ENCODE data around the gene TXNDC9.
"Not testable (repeated sequence)": the region's sequence is repeated elsewhere in the genome, so short reads cannot be mapped to it uniquely, and the experiment has no call there.

The TXNDC9 gene, protein sequence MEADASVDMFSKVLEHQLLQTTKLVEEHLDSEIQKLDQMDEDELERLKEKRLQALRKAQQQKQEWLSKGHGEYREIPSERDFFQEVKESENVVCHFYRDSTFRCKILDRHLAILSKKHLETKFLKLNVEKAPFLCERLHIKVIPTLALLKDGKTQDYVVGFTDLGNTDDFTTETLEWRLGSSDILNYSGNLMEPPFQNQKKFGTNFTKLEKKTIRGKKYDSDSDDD

GRCh38 chr2:99335911-99336803 is at the start of gene TXNDC9:
TXNDC9 (minus strand) TSS chr2:99336333; CDS start chr2:99333210, 3,123 bp downstream.
- DNase-seq (ENCODE audit: low read depth in 4 of 4, low spot score in 1 of 4) = peak; percentile 93 to 95 (median 94)

DNA sequence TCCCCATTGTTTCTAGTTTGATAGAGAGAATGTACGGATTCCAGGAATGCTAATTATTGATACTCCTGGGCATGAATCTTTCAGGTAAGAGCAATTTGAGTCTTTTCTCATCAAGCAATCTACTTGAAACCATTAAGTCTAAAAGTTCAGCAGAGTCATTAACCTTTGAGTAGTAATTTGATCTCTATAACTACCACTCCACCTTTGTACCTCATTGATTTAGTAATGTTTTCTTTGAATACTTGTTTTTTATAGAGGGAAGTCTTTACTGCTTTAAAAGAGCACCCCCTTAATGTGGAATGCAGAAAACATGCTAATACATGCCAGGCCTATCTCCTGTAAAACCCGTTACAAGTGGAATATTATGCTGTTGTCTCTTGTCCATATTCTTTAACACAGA is 46.0 kb upstream of the TXNDC9 start:
- DNase-seq (ENCODE audit: low read depth in 4 of 4, low spot score in 1 of 4) = no peak

DNA sequence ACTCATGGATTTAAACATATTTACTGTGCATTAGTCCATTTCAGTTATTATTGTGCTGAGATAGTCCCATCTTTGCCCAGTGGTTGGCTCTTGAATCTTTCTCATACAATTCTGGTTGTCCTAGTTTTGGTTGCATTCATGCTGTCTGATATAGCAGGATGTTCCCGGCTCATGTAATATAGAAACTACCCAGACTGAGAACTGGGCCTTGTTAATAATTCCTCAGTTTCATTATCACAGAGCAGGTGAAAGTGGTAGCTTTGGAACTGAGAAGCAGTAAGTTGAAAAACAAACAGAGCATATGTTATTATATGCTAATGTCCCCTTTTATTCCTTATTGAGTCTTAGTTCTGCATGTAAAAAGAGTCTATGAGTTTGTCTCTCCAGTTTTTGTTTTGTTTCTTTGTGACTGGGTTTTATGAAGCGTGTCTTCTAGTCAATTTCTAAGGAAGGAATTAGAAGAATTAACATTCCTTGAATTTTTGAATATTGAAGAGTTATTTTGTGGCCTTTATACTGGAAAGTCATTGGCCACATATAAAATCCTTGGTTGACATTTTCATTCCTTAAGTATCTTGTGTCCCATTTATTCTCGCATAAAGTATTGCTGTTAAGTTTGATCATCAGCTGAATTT is 44.4 kb upstream of the TXNDC9 start:
- DNase-seq (ENCODE audit: low read depth in 4 of 4, low spot score in 1 of 4) = no peak

- DNase-seq (ENCODE audit: low read depth in 4 of 4, low spot score in 1 of 4) = no peak
Observed at GRCh38 chr2:99377879-99378278, 41.7 kb upstream of the TXNDC9 start.

DNA sequence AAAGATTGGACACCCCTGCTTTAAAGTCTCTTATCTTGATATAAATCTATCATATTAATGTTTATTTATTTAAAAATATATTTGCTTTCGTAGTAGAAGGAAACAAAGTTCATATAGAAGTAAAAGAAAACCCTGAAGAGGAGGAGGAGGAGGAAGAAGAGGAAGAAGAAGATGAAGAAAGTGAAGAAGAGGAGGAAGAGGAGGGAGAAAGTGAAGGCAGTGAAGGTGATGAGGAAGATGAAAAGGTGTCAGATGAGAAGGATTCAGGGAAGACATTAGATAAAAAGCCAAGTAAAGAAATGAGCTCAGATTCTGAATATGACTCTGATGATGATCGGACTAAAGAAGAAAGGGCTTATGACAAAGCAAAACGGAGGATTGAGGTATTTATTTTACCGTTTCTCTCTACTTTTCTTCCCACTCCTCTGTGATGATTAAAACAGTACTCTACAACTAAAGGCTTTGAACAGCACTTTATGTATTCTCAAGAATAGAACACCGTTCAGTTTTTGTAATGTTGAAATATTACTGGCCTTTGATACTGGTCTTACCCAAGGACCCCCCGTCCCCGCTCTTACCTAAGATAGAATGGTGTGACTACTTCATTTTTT is 40.2 kb upstream of the TXNDC9 start:
- no peak for DNase-seq (ENCODE audit: low read depth in 4 of 4, low spot score in 1 of 4)

GRCh38 chr2:99374747-99375146 is 38.6 kb upstream of the TXNDC9 start:
- no peak for DNase-seq (ENCODE audit: low read depth in 4 of 4, low spot score in 1 of 4)

DNA sequence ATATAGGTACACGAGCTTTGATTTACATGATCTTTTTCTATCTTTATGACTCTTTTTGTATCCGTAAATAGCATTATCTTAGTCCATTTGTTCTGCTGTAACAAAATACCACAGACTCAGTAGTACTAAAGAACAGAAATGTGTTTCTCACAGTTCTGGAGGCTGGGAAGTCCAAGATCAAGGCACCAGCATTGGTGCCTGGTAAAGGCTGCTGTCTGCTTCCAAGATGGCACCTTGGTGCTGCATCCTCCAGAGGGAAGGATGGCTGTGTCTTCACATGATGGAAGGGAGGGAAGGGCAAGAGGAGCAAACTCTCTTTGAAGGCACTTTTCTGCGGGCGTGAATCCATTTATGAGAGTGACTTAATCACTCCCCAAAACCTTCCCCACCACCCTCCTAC is 37.0 kb upstream of the TXNDC9 start:
- no peak for DNase-seq (ENCODE audit: low read depth in 4 of 4, low spot score in 1 of 4)

- not testable (repeated sequence) for DNase-seq (ENCODE audit: low read depth in 4 of 4, low spot score in 1 of 4)
Observed at GRCh38 chr2:99368854-99369253, 32.7 kb upstream of the TXNDC9 start.

- DNase-seq (ENCODE audit: low read depth in 4 of 4, low spot score in 1 of 4) = no peak
Observed at GRCh38 chr2:99365661-99366060, 29.5 kb upstream of the TXNDC9 start.

DNA sequence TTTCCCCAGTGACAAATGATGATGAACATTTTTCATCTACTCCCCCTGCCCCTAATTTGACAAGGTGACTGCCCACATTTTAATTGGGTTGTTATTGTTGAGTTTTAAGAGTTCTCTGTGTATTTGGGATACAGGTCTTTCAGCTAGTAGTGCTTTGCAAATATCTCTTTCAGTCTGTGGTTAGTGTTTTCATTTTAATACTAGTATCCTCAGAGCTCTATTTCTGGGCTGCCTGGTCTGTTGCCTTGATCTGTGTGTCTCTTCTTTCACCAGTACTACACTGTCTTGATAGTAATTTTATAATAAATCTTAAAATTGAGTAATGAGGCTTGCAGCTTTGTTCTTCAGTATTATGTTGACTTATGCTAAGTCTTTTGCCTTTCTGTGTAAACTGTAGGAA is 20.7 kb upstream of the TXNDC9 start:
- no peak for DNase-seq (ENCODE audit: low read depth in 4 of 4, low spot score in 1 of 4)

DNA sequence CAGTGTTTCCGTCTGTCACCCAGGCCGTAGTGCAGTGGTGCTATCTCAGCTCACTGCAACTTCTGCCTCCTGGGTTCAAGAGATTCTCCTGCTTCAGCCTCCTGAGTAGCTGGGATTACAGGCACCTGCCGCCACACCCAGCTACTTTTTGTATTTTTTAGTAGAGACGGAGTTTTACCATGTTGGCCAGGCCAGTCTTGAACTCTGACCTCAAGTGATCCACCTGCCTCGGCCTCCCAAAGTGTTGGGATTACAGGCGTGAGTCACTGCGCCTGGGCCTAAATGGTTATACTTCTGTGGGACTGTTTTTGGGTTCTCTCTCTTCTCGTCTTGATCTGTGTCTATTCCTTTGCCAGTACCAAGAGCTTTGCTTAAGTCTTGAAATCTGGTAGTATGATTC is 18.7 kb upstream of the TXNDC9 start:
- not testable (repeated sequence) for DNase-seq (ENCODE audit: low read depth in 4 of 4, low spot score in 1 of 4)

DNA sequence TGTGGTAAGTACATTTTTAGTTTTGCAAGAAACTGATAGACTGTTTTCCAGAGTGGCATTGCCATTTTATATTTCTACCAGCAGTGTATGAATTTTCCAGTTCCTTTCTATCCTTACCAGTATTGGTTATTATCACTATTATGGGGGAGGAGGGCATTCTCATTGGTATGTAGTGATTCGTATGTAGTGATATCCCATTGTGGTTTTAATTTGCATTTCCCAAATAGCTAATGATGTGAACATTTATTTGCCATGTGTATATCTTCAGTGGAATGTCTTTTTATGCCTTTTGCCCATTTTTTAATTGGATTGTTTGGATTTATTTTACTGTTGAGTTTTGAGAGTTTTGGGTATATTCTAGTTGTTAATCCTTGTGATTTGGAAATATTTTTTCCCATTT is 17.9 kb upstream of the TXNDC9 start:
- no peak for DNase-seq (ENCODE audit: low read depth in 4 of 4, low spot score in 1 of 4)

- DNase-seq (ENCODE audit: low read depth in 4 of 4, low spot score in 1 of 4) = no peak
Observed at GRCh38 chr2:99350194-99350593, 14.1 kb upstream of the TXNDC9 start.

GRCh38 chr2:99348173-99348572 is 12.0 kb upstream of the TXNDC9 start:
- DNase-seq (ENCODE audit: low read depth in 4 of 4, low spot score in 1 of 4) = no peak

DNA sequence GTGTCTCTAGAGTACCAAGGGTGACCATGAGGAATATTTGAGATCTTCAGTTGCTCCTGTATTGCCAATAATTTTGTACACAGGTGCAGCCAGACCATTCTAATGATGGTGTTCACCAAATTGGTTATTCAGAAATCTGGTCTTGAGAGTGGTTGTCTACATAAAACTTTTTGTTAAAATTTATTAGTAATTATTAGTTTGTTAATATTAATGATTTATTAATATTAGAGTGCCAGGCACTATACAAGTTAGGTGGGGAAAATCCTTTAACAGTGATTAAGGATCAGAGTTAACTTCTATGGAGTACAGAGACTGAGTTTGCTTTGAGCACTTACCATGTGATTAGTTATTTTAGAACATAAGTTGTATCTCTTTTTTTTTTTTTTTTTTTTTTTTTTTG is 10.1 kb upstream of the TXNDC9 start:
- no peak for DNase-seq (ENCODE audit: low read depth in 4 of 4, low spot score in 1 of 4)

- not testable (repeated sequence) for DNase-seq (ENCODE audit: low read depth in 4 of 4, low spot score in 1 of 4)
Observed at GRCh38 chr2:99345446-99345845, 9.3 kb upstream of the TXNDC9 start.

DNA sequence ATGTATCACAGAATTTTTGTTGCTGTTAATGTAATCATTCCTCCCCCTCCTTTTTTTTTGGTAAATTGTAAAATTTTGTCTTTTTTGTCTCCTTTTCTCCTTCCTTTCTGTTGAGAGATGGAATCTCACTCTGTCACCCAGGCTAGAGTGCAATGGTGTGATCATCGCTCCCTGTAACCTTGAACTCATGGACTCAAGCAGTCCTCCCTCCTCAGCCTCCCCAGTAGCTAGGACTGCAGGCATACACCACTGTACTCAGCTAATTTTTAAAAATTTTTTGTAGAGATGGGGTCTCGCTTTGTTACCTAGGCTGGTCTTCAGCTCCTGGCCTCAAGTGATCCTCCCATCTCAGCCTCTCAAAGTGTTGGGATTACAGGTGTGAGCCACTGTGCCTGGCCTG is 6.4 kb upstream of the TXNDC9 start:
- DNase-seq (ENCODE audit: low read depth in 4 of 4, low spot score in 1 of 4) = no peak

DNA sequence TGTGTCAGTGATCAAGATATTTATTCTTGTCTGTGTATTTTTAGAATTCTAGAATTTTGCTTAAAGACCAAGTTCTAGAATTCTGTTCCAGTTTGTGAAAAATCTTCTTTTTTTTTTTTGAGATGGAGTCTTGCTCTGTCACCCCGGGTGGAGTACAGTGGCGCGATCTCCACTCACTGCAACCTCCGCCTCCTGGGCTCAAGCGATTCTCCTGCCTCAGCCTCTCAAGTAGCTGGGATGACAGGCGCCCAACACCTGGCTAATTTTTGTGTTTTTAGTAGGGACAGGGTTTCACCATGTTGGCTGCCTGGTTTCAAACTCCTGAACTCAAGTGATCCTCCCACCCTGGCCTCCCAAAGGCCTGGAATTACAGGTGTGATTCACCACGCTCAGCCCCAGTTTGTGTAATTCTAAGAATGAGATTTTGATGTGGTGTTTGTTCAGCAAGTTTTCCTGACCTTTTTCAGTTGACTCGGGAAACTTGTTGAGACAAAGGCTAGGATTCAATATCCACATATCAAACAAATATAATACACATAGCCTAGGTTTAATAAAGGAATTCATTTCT is 4.6 kb upstream of the TXNDC9 start:
- DNase-seq (ENCODE audit: low read depth in 4 of 4, low spot score in 1 of 4) = no peak

GRCh38 chr2:99338029-99338585 is 2.0 kb upstream of the TXNDC9 start:
- DNase-seq (ENCODE audit: low read depth in 4 of 4, low spot score in 1 of 4) = no peak

DNA sequence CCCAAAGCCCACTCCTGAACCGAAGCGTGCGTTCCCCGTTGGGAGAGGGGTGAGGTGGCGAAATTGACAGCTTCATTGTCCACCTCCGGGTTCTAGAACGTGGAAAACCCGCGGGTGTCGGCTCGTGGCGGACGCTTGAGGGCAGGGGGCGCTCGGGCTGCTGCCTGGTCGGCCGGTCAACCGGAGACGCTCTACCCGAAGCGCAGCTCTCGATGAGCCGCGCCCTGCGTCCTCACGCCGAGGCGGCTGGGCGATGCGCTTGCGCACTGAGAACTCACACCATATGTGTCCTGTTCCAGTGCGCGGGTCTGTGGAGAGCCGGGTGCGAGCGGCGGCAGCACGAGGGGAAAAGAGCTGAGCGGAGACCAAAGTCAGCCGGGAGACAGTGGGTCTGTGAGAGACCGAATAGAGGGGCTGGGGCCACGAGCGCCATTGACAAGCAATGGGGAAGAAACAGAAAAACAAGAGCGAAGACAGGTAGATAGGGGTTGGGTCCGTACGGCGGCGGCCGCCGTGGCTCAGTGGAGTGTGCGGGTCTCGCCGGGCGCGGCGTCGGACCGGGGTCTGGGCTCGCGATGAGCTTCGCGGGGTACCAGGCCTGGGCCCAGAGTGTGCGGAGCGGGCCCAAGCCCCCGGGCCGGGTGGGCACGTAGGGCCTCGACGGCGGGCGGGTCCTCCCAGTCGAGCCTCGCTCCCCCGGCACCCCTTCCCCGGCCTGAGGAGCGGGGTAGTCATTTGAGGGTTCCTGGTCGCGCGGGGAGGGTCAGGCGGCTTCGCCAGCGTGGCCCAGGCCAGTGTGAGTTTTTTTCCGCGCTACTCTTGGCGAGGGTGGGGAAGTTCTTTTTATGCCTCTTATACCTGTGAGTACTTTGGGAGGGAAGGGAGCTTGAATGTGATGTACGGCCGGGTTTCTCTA is 1.2 kb upstream of the TXNDC9 start, which contains the start of gene EIF5B:
EIF5B (plus strand) TSS at position 277 of the 916 bp plus-strand sequence; CDS start at position 443, 166 bp downstream.
- DNase-seq (ENCODE audit: low read depth in 4 of 4, low spot score in 1 of 4) = peak; percentile 75 to 89 (median 86)
